SU-DHL-6 (cell line): ENCODE measurements around the gene EFNA5.

ENCODE experiments used
- H2AFZ ChIP-seq: fragments of 200-600 bp; sonication (generic); 2 replicates; pipeline ENCODE4 v1.6.1; 2014; ENCODE audit warnings: low read depth, mild to moderate bottlenecking, moderate library complexity, mixed read lengths, antibody characterized with exemption, low read length; ENCODE audit not compliant: severe bottlenecking
- H3F3A ChIP-seq: fragments of 200-600 bp; shearing (Covaris generic); 2 replicates; pipeline ENCODE4 v1.6.0; 2016; ENCODE audit warnings: antibody characterized with exemption, mild to moderate bottlenecking; ENCODE audit not compliant: insufficient read depth
- H3K27ac ChIP-seq: fragments of 200-600 bp; sonication (generic); 2 replicates; pipeline ENCODE4 v1.5.1; 2016; ENCODE audit warnings: low read depth, mild to moderate bottlenecking, low read length, moderate library complexity, mixed read lengths
- H3K27me3 ChIP-seq: fragments of 200-600 bp; sonication (generic), shearing (Covaris generic); 2 replicates; pipeline ENCODE4 v1.6.0; 2014; ENCODE audit warnings: mild to moderate bottlenecking, low read length
- H3K36me3 ChIP-seq: fragments of 200-600 bp; sonication (generic); 2 replicates; pipeline ENCODE4 v1.6.1; 2014; ENCODE audit warnings: mild to moderate bottlenecking, low read length, mixed read lengths
- H3K4me2 ChIP-seq: fragments of 300-600, 200-600 bp; shearing (Covaris generic), sonication (generic); 2 replicates; pipeline ENCODE4 v1.6.0; 2014; ENCODE audit warnings: low read length, low read depth, mild to moderate bottlenecking; ENCODE audit not compliant: poor library complexity, severe bottlenecking
- H3K4me3 ChIP-seq: fragments of 200-600 bp; sonication (generic); 2 replicates; pipeline ENCODE4 v1.5.1; 2014; ENCODE audit warnings: antibody characterized with exemption, low read length, mild to moderate bottlenecking, mixed read lengths; ENCODE audit not compliant: insufficient read depth, poor library complexity, severe bottlenecking
- H3K79me2 ChIP-seq: fragments of 200-600 bp; sonication (generic); 2 replicates; pipeline ENCODE4 v1.6.1; 2014; ENCODE audit warnings: mild to moderate bottlenecking, low read length, moderate library complexity; ENCODE audit not compliant: insufficient read depth
- H3K9ac ChIP-seq: fragments of 200-600 bp; sonication (generic); 2 replicates; pipeline ENCODE4 v1.7.0; 2014; ENCODE audit warnings: mild to moderate bottlenecking, low read length
- H3K9me2 ChIP-seq: fragments of 200-600 bp; sonication (generic); replicated peaks from 2 replicates; pipeline ENCODE4 v1.6.1; 2014; ENCODE audit warnings: low read length; ENCODE audit not compliant: insufficient read depth
- H3K9me3 ChIP-seq: fragments of 200-600 bp; sonication (generic); 2 replicates; pipeline ENCODE4 v1.6.1; 2014; ENCODE audit warnings: low read length, mixed read lengths; ENCODE audit not compliant: insufficient read depth
- H4K20me1 ChIP-seq: fragments of 200-600 bp; sonication (generic); 2 replicates; pipeline ENCODE4 v1.6.1; 2014; ENCODE audit warnings: low read depth, mild to moderate bottlenecking, antibody characterized with exemption, low read length, moderate library complexity, mixed read lengths
- EZH2phosphoT487 ChIP-seq: fragments of 200-600 bp; sonication (generic), shearing (Covaris generic); conservative IDR thresholded peaks from 2 replicates; pipeline ENCODE4 v1.6.1; 2018; ENCODE audit warnings: mild to moderate bottlenecking, antibody characterized with exemption, low read length, moderate library complexity, mixed read lengths
- TF ChIP-seq, protein P1 (sequence below): fragments of 200-600 bp; sonication (generic); IDR thresholded peaks from one replicate; pipeline ENCODE4 v1.5.1; 2017; ENCODE audit warnings: antibody characterized with exemption, mild to moderate bottlenecking, low read length, moderate library complexity; ENCODE audit not compliant: insufficient read depth, poor library complexity, severe bottlenecking

EFNA5 gene

DNA sequence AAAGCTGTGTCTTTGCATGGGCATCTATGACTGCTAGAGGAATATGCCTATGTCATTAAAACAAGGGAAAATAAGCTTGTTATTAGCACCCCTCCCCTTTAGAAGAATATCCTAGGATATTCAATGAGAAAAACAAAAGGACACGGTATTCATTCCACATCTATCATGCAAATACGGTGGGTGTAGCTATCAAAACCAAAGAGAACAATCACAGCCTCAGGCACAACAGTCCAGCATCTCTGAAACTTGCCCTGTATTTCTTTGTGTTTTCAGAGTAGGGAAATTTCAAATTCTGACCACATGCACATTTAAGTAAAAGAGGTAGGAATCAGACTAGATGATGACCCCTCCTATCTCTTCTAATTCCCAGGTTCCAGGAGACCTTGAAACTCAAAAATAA lies 209.9 kb downstream of the EFNA5 start:
- no peaks in the 10 kb centered on the region for H3F3A ChIP-seq
- no peak for TF ChIP-seq EZH2phosphoT487
- TF ChIP-seq, protein P1, sequence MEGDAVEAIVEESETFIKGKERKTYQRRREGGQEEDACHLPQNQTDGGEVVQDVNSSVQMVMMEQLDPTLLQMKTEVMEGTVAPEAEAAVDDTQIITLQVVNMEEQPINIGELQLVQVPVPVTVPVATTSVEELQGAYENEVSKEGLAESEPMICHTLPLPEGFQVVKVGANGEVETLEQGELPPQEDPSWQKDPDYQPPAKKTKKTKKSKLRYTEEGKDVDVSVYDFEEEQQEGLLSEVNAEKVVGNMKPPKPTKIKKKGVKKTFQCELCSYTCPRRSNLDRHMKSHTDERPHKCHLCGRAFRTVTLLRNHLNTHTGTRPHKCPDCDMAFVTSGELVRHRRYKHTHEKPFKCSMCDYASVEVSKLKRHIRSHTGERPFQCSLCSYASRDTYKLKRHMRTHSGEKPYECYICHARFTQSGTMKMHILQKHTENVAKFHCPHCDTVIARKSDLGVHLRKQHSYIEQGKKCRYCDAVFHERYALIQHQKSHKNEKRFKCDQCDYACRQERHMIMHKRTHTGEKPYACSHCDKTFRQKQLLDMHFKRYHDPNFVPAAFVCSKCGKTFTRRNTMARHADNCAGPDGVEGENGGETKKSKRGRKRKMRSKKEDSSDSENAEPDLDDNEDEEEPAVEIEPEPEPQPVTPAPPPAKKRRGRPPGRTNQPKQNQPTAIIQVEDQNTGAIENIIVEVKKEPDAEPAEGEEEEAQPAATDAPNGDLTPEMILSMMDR = no peak
- H3K27me3 ChIP-seq = no peaks in the 10 kb centered on the region
- no peaks in the 10 kb centered on the region for H3K9me3 ChIP-seq
- no peak overlapping the region for H3K9ac ChIP-seq
- H3K36me3 ChIP-seq = no peaks in the 10 kb centered on the region
- no peak overlapping the region for H2AFZ ChIP-seq
- no peak overlapping the region for H3K27ac ChIP-seq
- H3K4me3 ChIP-seq = no peak overlapping the region
- no peaks in the 10 kb centered on the region for H3K79me2 ChIP-seq
- H3K4me2 ChIP-seq = no peak overlapping the region
- H4K20me1 ChIP-seq = no peaks in the 10 kb centered on the region
- H3K9me2 ChIP-seq = no peaks in the 10 kb centered on the region

GRCh38 chr5:107459605-107460004 lies 211.1 kb downstream of the EFNA5 start:
- no peak for TF ChIP-seq EZH2phosphoT487
- TF ChIP-seq, protein P1 = no peak
- Histone ChIP-seq H3K79me2 (no peaks in the 10 kb centered on the region), H3K9ac (no peak overlapping the region), H3K4me2 (no peak overlapping the region), H3K27ac (no peak overlapping the region), H4K20me1 (no peaks in the 10 kb centered on the region), H3K36me3 (no peaks in the 10 kb centered on the region), H3K4me3 (no peak overlapping the region), H3K9me3 (no peaks in the 10 kb centered on the region), H3K9me2 (no peaks in the 10 kb centered on the region), H3F3A (no peaks in the 10 kb centered on the region), H2AFZ (no peak overlapping the region), H3K27me3 (no peaks in the 10 kb centered on the region)

GRCh38 chr5:107458322-107458721 lies 212.4 kb downstream of the EFNA5 start:
- no peak overlapping the region for H3K4me2 ChIP-seq
- no peaks in the 10 kb centered on the region for H3K27me3 ChIP-seq
- no peak overlapping the region for H3K4me3 ChIP-seq
- H2AFZ ChIP-seq = no peak overlapping the region
- no peaks in the 10 kb centered on the region for H3F3A ChIP-seq
- no peak for TF ChIP-seq EZH2phosphoT487
- TF ChIP-seq, protein P1 = no peak
- H3K9ac ChIP-seq = no peak overlapping the region
- H4K20me1 ChIP-seq = no peaks in the 10 kb centered on the region
- H3K79me2 ChIP-seq = no peaks in the 10 kb centered on the region
- no peaks in the 10 kb centered on the region for H3K36me3 ChIP-seq
- H3K9me3 ChIP-seq = no peaks in the 10 kb centered on the region
- H3K9me2 ChIP-seq = no peaks in the 10 kb centered on the region
- H3K27ac ChIP-seq = no peak overlapping the region
